ENCODE data around the gene MAG.

DNA sequence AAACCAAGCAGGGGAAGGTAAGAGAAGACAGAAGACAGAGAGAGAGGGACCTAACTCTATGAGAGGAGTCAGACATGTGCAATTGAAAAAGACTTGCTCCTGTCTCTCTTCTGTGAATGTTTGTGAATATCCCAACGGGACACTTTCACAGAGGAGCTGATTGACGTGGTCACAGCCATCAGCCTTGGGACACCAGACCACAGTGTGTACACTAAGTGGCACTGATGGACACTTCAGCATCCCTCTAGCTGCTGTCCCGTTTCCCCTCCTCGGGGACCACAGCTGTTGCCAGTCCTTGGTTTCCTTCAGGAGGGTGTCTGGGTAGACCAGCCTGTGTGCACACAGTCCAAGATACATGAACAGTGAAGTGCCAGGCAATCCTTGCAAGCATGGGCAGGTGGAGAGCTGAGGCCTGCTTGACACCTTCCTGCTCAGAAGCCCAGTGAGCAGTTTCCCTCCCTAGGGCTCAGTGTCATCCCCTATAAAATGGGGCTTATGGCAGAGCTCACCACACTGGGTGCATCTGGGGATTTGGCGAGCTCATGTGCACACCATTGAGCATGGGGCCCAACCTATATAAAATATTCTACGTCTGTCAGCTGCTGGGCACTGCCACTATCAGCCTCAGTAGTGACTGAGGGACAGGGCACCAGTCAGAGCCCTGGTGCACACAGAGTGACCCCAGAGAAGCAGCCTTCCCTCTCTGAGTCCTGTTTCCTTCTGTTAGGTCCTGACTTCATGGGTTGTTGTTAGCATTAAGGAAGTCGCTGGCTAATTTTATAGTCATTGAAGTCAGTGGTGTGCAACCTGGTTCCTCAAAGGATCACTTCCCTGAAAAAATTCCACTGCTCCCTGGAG is 27.5 kb upstream of the MAG start:
- TF ChIP-seq POLR2A (IDR thresholded peaks at IDR 0.05) (no peak), EP300 (IDR thresholded peaks at IDR 0.05) (no peak), POLR2AphosphoS5 (IDR thresholded peaks at IDR 0.05) (peak in 1 of 4 donors; percentile 29)

Data from sigmoid colon (tissue), 4 donors.